GM21526 (cell line): ENCODE measurements around the gene DCANP1.

Source experiments
- ATAC-seq: cut with Tn5 transposase; IDR thresholded peaks from one replicate; pipeline ENCODE4 v1.9.1; 2021; ENCODE audit warnings: moderate library complexity; ENCODE audit not compliant: unreplicated experiment, low FRiP score

The DCANP1 gene

GRCh38 chr5:135481387-135481786 lies 34.2 kb upstream of the DCANP1 start:
- no peak for ATAC-seq

GRCh38 chr5:135480511-135480910 lies 33.4 kb upstream of the DCANP1 start:
- no peak for ATAC-seq

GRCh38 chr5:135478938-135479337 lies 31.8 kb upstream of the DCANP1 start:
- ATAC-seq, result no peak

GRCh38 chr5:135477613-135478066 lies 30.5 kb upstream of the DCANP1 start:
- ATAC-seq, result no peak

GRCh38 chr5:135476615-135477581 lies 29.8 kb upstream of the DCANP1 start:
- no peak for ATAC-seq

GRCh38 chr5:135473956-135474670 lies 27.0 kb upstream of the DCANP1 start:
- no peak for ATAC-seq

DNA sequence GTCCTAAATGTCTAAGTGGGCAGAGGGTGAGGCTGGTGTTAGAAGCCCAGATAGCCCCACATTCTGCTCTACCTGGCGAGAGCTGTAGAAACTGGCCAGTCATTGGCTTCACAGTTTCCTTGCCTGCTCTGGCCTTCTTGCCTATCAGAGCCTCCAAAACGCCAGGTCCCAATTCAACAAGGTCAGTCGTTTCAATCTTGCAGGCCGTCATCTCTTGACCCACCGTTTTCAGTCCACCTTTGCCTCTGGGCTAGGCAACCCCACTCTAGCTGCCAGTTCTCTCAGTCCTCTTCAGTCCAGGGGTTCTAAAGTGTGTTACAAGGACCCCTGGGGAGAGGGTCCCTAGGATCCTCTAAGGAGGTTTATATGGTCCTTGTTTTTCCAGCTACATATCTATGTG lies 25.0 kb upstream of the DCANP1 start:
- ATAC-seq, result no peak

GRCh38 chr5:135471726-135472125 lies 24.6 kb upstream of the DCANP1 start:
- no peak for ATAC-seq

- no peak for ATAC-seq
Measured at GRCh38 chr5:135469911-135470310, 22.8 kb upstream of the DCANP1 start.

GRCh38 chr5:135468541-135468940 lies 21.4 kb upstream of the DCANP1 start:
- no peak for ATAC-seq

- no peak for ATAC-seq
Measured at GRCh38 chr5:135467871-135468485, 20.8 kb upstream of the DCANP1 start.

- no peak for ATAC-seq
Measured at GRCh38 chr5:135467051-135467625, 20.0 kb upstream of the DCANP1 start.

- no peak for ATAC-seq
Measured at GRCh38 chr5:135466178-135467050, 19.3 kb upstream of the DCANP1 start.

DNA sequence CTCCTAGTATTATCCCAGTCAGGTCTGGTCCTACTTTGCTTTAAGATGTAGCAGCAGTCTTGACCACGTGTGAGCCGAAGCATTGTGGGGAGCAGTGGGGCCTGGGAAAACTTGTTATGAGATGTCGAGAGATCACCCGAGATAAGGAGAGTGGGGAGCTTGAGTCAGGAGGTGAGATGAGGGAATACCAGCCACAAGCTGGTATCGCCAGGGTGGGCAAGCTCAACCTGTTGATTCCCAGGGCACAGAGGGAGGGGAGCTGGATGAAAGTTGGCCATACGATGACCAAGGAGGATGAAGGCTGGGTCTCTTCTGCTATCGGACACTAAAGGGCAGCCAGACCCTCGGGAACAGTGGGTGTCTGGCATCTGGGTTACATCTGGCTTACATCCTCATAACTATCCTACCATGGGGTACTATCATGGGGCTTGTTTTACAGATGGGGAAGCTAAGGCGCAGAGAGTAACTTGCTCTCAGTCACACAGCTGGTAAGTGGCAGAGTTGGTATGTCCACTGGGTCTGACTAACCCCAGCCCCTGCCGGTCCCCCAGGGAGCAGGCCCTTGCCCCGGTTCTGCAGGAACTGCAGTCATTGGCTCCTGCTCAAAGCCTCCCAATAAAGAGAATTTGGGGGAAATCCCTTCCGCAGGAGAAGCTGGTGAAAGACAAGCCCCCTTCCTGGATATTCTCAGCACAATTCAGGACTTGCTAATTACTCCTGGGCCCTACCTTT lies 18.4 kb upstream of the DCANP1 start:
- ATAC-seq, result no peak

DNA sequence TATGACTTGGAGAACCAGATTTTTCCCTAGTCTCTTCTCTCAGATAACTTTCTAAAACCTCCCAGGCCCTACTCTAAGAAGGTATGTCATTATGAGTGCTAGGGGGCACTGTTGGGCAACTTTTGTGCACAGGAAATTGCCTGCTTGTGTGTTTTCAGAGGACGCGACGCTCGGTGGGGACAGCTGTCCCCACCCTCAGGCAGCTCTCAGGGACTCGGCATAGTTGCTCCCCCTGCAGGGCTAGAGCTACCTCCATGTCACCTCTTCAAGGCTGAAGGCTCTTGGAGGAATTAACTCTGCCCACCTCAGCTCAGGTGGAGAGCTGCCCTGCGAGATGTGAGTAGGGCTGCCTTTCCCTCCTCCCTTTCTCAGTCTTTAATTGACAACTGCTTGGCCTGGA lies 15.2 kb upstream of the DCANP1 start:
- ATAC-seq, result peak; percentile 45

- ATAC-seq, result no peak
Measured at GRCh38 chr5:135461481-135462151, 14.5 kb upstream of the DCANP1 start.

DNA sequence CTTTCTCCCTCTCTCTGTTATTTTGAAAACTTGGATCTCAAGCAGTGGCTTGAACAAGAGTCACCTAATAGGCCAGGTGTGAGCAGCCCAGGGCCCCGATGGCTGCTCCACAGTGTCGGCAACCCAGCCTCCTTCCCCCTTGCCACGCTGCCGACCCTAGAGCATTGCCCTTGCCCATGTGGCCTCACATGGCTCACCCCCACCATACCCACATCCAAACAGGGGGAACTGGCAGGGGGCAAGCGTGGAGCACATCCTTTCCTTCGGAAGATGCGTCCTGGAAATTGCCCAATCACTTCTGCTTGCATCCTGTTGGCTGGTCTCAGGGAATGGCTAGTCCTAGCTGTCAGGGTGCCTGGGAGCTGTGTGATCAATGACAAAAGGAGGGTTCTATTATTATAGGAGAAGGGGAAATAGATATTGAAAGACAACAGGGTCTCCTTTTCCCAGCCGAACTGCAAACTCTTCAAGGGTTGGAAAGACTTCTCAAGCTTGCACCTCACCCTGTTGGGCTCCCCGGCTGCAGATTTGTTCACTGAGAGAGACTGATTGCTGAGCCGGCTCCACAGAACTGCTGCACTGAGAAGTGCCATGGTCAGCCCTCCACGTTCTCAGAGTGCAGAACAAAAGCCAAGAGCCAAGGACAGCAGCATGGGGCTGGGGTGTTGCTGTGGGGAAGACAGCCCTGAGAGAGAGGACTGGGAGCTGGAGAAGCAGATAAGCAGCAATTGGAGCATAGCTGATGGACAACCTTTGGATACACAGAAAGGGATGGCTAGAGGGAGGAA lies 13.3 kb upstream of the DCANP1 start:
- ATAC-seq, result no peak

- ATAC-seq, result no peak
Measured at GRCh38 chr5:135458921-135459331, 11.8 kb upstream of the DCANP1 start.
